Measurements from ENCODE around the gene ENOX2.

The ENOX2 gene

GRCh38 chrX:130654409-130654950 lies 248.5 kb downstream of the ENOX2 start:
- DNase-seq (ENCODE audit: low read depth): peak; percentile 25
- Histone ChIP-seq H3K27me3 (replicated peaks; ENCODE audit: control insufficient read depth, insufficient read depth, low read length) (no peaks in the 10 kb centered on the region), H3K9ac (ENCODE audit: low read length) (no peak overlapping the region), H3K36me3 (ENCODE audit: control insufficient read depth, insufficient read depth, low read length, severe bottlenecking) (no peaks in the 10 kb centered on the region), H3K9me3 (ENCODE audit: control insufficient read depth, low read length) (peaks cover 29% of the 10 kb centered on the region), H3K4me1 (ENCODE audit: control insufficient read depth, insufficient read depth, low read length) (peaks cover 2% of the 10 kb centered on the region), H3K4me3 (ENCODE audit: low read length) (no peak overlapping the region)

- Histone ChIP-seq H3K4me1 (ENCODE audit: control insufficient read depth, insufficient read depth, low read length) (peaks cover 2% of the 10 kb centered on the region), H3K9ac (ENCODE audit: low read length) (no peak overlapping the region), H3K4me3 (ENCODE audit: low read length) (no peak overlapping the region), H3K36me3 (ENCODE audit: control insufficient read depth, insufficient read depth, low read length, severe bottlenecking) (no peaks in the 10 kb centered on the region), H3K27me3 (replicated peaks; ENCODE audit: control insufficient read depth, insufficient read depth, low read length) (no peaks in the 10 kb centered on the region), H3K9me3 (ENCODE audit: control insufficient read depth, low read length) (peaks cover 15% of the 10 kb centered on the region)
- DNase-seq (ENCODE audit: low read depth): no peak
Observed at GRCh38 chrX:130652824-130653578, 250.0 kb downstream of the ENOX2 start.

- DNase-seq (ENCODE audit: low read depth): no peak
- H3K9ac ChIP-seq (ENCODE audit: low read length): no peak overlapping the region
- no peaks in the 10 kb centered on the region for H3K27me3 ChIP-seq (replicated peaks; ENCODE audit: control insufficient read depth, insufficient read depth, low read length)
- no peaks in the 10 kb centered on the region for H3K9me3 ChIP-seq (ENCODE audit: control insufficient read depth, low read length)
- H3K4me1 ChIP-seq (ENCODE audit: control insufficient read depth, insufficient read depth, low read length): peaks cover under 1% of the 10 kb centered on the region
- no peak overlapping the region for H3K4me3 ChIP-seq (ENCODE audit: low read length)
- H3K36me3 ChIP-seq (ENCODE audit: control insufficient read depth, insufficient read depth, low read length, severe bottlenecking): no peaks in the 10 kb centered on the region
Observed at GRCh38 chrX:130649738-130650137, 253.3 kb downstream of the ENOX2 start.

GRCh38 chrX:130647468-130647867 lies 255.5 kb downstream of the ENOX2 start:
- Histone ChIP-seq H3K9me3 (ENCODE audit: control insufficient read depth, low read length) (no peaks in the 10 kb centered on the region), H3K4me1 (ENCODE audit: control insufficient read depth, insufficient read depth, low read length) (no peaks in the 10 kb centered on the region), H3K9ac (ENCODE audit: low read length) (no peak overlapping the region), H3K4me3 (ENCODE audit: low read length) (no peak overlapping the region), H3K36me3 (ENCODE audit: control insufficient read depth, insufficient read depth, low read length, severe bottlenecking) (no peaks in the 10 kb centered on the region), H3K27me3 (replicated peaks; ENCODE audit: control insufficient read depth, insufficient read depth, low read length) (no peaks in the 10 kb centered on the region)
- no peak for DNase-seq (ENCODE audit: low read depth)

- DNase-seq (ENCODE audit: low read depth): no peak
- no peak overlapping the region for H3K4me3 ChIP-seq (ENCODE audit: low read length)
Observed at GRCh38 chrX:130645955-130646583, 256.9 kb downstream of the ENOX2 start.

GRCh38 chrX:130637591-130637990 lies 265.4 kb downstream of the ENOX2 start:
- no peak overlapping the region for H3K4me3 ChIP-seq (ENCODE audit: low read length)
- peaks cover 7% of the 10 kb centered on the region for H3K4me1 ChIP-seq (ENCODE audit: control insufficient read depth, insufficient read depth, low read length)
- no peaks in the 10 kb centered on the region for H3K9me3 ChIP-seq (ENCODE audit: control insufficient read depth, low read length)
- H3K9ac ChIP-seq (ENCODE audit: low read length): no peak overlapping the region
- DNase-seq (ENCODE audit: low read depth): peak; percentile 55
- no peaks in the 10 kb centered on the region for H3K27me3 ChIP-seq (replicated peaks; ENCODE audit: control insufficient read depth, insufficient read depth, low read length)
- H3K36me3 ChIP-seq (ENCODE audit: control insufficient read depth, insufficient read depth, low read length, severe bottlenecking): no peaks in the 10 kb centered on the region

More at GRCh38 chrX:130645955-130646583, 256.9 kb downstream of the ENOX2 start:
- no peaks in the 10 kb centered on the region for H3K36me3 ChIP-seq (ENCODE audit: control insufficient read depth, insufficient read depth, low read length, severe bottlenecking)
- H3K4me1 ChIP-seq (ENCODE audit: control insufficient read depth, insufficient read depth, low read length): no peaks in the 10 kb centered on the region
- no peaks in the 10 kb centered on the region for H3K27me3 ChIP-seq (replicated peaks; ENCODE audit: control insufficient read depth, insufficient read depth, low read length)
- no peaks in the 10 kb centered on the region for H3K9me3 ChIP-seq (ENCODE audit: control insufficient read depth, low read length)
- no peak overlapping the region for H3K9ac ChIP-seq (ENCODE audit: low read length)

- no peaks in the 10 kb centered on the region for H3K27me3 ChIP-seq (replicated peaks; ENCODE audit: control insufficient read depth, insufficient read depth, low read length)
- no peaks in the 10 kb centered on the region for H3K9me3 ChIP-seq (ENCODE audit: control insufficient read depth, low read length)
- no peak overlapping the region for H3K9ac ChIP-seq (ENCODE audit: low read length)
- no peak for DNase-seq (ENCODE audit: low read depth)
- H3K4me3 ChIP-seq (ENCODE audit: low read length): no peak overlapping the region
- no peaks in the 10 kb centered on the region for H3K36me3 ChIP-seq (ENCODE audit: control insufficient read depth, insufficient read depth, low read length, severe bottlenecking)
- H3K4me1 ChIP-seq (ENCODE audit: control insufficient read depth, insufficient read depth, low read length): peaks cover 7% of the 10 kb centered on the region
Observed at GRCh38 chrX:130636277-130636676, 266.7 kb downstream of the ENOX2 start.

GRCh38 chrX:130631011-130631410 lies 272.0 kb downstream of the ENOX2 start:
- DNase-seq (ENCODE audit: low read depth): no peak
- no peaks in the 10 kb centered on the region for H3K4me1 ChIP-seq (ENCODE audit: control insufficient read depth, insufficient read depth, low read length)
- H3K9ac ChIP-seq (ENCODE audit: low read length): no peak overlapping the region
- no peak overlapping the region for H3K4me3 ChIP-seq (ENCODE audit: low read length)
- no peaks in the 10 kb centered on the region for H3K9me3 ChIP-seq (ENCODE audit: control insufficient read depth, low read length)
- no peaks in the 10 kb centered on the region for H3K36me3 ChIP-seq (ENCODE audit: control insufficient read depth, insufficient read depth, low read length, severe bottlenecking)
- H3K27me3 ChIP-seq (replicated peaks; ENCODE audit: control insufficient read depth, insufficient read depth, low read length): peaks cover 10% of the 10 kb centered on the region

- H3K36me3 ChIP-seq (ENCODE audit: control insufficient read depth, insufficient read depth, low read length, severe bottlenecking): peaks cover 3% of the 10 kb centered on the region
Observed at GRCh38 chrX:130628516-130628915, 274.5 kb downstream of the ENOX2 start.

GRCh38 chrX:130626521-130626920 lies 276.5 kb downstream of the ENOX2 start:
- Histone ChIP-seq H3K4me1 (ENCODE audit: control insufficient read depth, insufficient read depth, low read length) (no peaks in the 10 kb centered on the region), H3K9me3 (ENCODE audit: control insufficient read depth, low read length) (no peaks in the 10 kb centered on the region), H3K36me3 (ENCODE audit: control insufficient read depth, insufficient read depth, low read length, severe bottlenecking) (peaks cover 3% of the 10 kb centered on the region), H3K27me3 (replicated peaks; ENCODE audit: control insufficient read depth, insufficient read depth, low read length) (peaks cover 18% of the 10 kb centered on the region), H3K4me3 (ENCODE audit: low read length) (no peak overlapping the region), H3K9ac (ENCODE audit: low read length) (no peak overlapping the region)
- DNase-seq (ENCODE audit: low read depth): no peak

More at GRCh38 chrX:130628516-130628915, 274.5 kb downstream of the ENOX2 start:
- no peak for DNase-seq (ENCODE audit: low read depth)
- Histone ChIP-seq H3K9me3 (ENCODE audit: control insufficient read depth, low read length) (no peaks in the 10 kb centered on the region), H3K4me1 (ENCODE audit: control insufficient read depth, insufficient read depth, low read length) (no peaks in the 10 kb centered on the region), H3K27me3 (replicated peaks; ENCODE audit: control insufficient read depth, insufficient read depth, low read length) (peaks cover 18% of the 10 kb centered on the region), H3K9ac (ENCODE audit: low read length) (no peak overlapping the region), H3K4me3 (ENCODE audit: low read length) (no peak overlapping the region)

GRCh38 chrX:130625386-130625785 lies 277.6 kb downstream of the ENOX2 start:
- Histone ChIP-seq H3K36me3 (ENCODE audit: control insufficient read depth, insufficient read depth, low read length, severe bottlenecking) (peaks cover 3% of the 10 kb centered on the region), H3K4me1 (ENCODE audit: control insufficient read depth, insufficient read depth, low read length) (no peaks in the 10 kb centered on the region), H3K9me3 (ENCODE audit: control insufficient read depth, low read length) (no peaks in the 10 kb centered on the region), H3K27me3 (replicated peaks; ENCODE audit: control insufficient read depth, insufficient read depth, low read length) (peaks cover 18% of the 10 kb centered on the region), H3K9ac (ENCODE audit: low read length) (no peak overlapping the region), H3K4me3 (ENCODE audit: low read length) (no peak overlapping the region)
- no peak for DNase-seq (ENCODE audit: low read depth)

All from adipocyte (in vitro differentiated cells).